ENCODE measurements around the gene DMRT3. TPM values are rescaled to one million over a fixed set of nuclear protein-coding genes. Genes with fewer than 3 reads are reported as not detected.

DMRT3 gene
- total and polyA plus RNA-seq, 2 experiments from 2014 or later: 0.28 TPM; not detected in 1

DNA sequence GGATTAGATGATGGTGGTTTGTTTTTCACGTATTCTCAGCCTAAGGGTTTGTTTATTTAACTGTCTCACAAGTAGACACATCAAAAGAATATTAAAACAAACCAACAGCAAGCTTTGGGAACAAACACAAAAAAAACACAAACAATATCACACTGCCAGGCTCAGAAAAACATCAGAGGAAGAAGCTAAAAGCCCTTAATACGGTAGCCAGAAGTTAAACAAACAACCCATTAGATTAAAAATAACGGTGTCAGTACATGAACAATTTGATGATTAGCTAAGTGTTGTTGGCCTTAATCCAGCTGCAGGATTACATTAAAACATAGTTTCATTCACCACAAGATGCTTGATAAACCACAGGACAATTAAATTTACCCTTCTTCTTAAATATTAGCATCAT, 57.8 kb downstream of the DMRT3 start:
- no peaks in the 10 kb centered on the region for H3K9me2 ChIP-seq (replicated peaks; ENCODE audit: insufficient read depth)
- no peak for DNase-seq (ENCODE audit: low spot score)
- no peaks in the 10 kb centered on the region for H3K79me2 ChIP-seq
- TF ChIP-seq EZH2phosphoT487 (IDR thresholded peaks at IDR 0.05; ENCODE audit: low read depth, severe bottlenecking, unreplicated experiment) (no peak), EZH2 (IDR thresholded peaks at IDR 0.05; ENCODE audit: borderline replicate concordance) (no peak)
- TF ChIP-seq, protein P1, sequence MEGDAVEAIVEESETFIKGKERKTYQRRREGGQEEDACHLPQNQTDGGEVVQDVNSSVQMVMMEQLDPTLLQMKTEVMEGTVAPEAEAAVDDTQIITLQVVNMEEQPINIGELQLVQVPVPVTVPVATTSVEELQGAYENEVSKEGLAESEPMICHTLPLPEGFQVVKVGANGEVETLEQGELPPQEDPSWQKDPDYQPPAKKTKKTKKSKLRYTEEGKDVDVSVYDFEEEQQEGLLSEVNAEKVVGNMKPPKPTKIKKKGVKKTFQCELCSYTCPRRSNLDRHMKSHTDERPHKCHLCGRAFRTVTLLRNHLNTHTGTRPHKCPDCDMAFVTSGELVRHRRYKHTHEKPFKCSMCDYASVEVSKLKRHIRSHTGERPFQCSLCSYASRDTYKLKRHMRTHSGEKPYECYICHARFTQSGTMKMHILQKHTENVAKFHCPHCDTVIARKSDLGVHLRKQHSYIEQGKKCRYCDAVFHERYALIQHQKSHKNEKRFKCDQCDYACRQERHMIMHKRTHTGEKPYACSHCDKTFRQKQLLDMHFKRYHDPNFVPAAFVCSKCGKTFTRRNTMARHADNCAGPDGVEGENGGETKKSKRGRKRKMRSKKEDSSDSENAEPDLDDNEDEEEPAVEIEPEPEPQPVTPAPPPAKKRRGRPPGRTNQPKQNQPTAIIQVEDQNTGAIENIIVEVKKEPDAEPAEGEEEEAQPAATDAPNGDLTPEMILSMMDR (IDR thresholded peaks at IDR 0.05; ENCODE audit: poor library complexity): no peak
- no peak overlapping the region for H3K4me2 ChIP-seq
- H4K20me1 ChIP-seq (ENCODE audit: insufficient read depth, poor library complexity, severe bottlenecking): no peaks in the 10 kb centered on the region
- no peak overlapping the region for H2AFZ ChIP-seq
- H3K4me3 ChIP-seq: no peak overlapping the region
- H3K4me1 ChIP-seq (ENCODE audit: insufficient read depth): no peaks in the 10 kb centered on the region
- WGBS (ENCODE audit: low lambda C conversion rate, missing lambda C conversion rate): 62% methylated on average over 3 of the region's 3 CpGs
- H3K27ac ChIP-seq: no peak overlapping the region
- no peaks in the 10 kb centered on the region for H3K9me3 ChIP-seq (ENCODE audit: low read depth)
- no peaks in the 10 kb centered on the region for H3K27me3 ChIP-seq
- no peaks in the 10 kb centered on the region for H3K36me3 ChIP-seq (replicated peaks; ENCODE audit: insufficient read depth, low read depth)

DNA sequence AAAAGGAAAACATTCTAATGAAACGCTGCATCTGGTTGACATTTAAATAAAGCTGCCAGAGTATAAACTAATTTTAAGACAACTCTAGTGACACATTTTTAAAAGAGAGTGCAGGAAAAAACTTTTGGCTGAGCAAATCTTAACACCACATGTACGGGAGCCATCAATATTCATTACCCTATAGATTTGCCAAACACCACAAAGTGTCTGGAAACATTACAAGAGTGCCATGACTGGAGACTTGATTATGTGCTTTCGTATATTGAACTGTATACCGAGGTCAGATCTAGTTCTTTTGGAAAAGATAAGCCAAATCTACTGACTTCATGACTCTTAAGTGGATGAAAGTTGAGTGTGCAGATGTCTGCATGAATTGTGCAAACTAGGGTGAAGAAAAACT, 63.1 kb downstream of the DMRT3 start:
- Histone ChIP-seq H2AFZ (no peak overlapping the region), H3K4me3 (no peak overlapping the region), H3K4me1 (ENCODE audit: insufficient read depth) (no peaks in the 10 kb centered on the region), H3K4me2 (no peak overlapping the region), H3K27me3 (no peaks in the 10 kb centered on the region), H3K27ac (no peak overlapping the region), H3K9me3 (ENCODE audit: low read depth) (no peaks in the 10 kb centered on the region), H3K79me2 (no peaks in the 10 kb centered on the region), H4K20me1 (ENCODE audit: insufficient read depth, poor library complexity, severe bottlenecking) (no peaks in the 10 kb centered on the region), H3K36me3 (replicated peaks; ENCODE audit: insufficient read depth, low read depth) (no peaks in the 10 kb centered on the region), H3K9me2 (replicated peaks; ENCODE audit: insufficient read depth) (no peaks in the 10 kb centered on the region)
- DNase-seq (ENCODE audit: low spot score): no peak
- WGBS (ENCODE audit: low lambda C conversion rate, missing lambda C conversion rate): 47% methylated on average over 4 of the region's 4 CpGs
- TF ChIP-seq EZH2 (IDR thresholded peaks at IDR 0.05; ENCODE audit: borderline replicate concordance) (no peak), EZH2phosphoT487 (IDR thresholded peaks at IDR 0.05; ENCODE audit: low read depth, severe bottlenecking, unreplicated experiment) (no peak)
- TF ChIP-seq, protein P1 (IDR thresholded peaks at IDR 0.05; ENCODE audit: poor library complexity): no peak

Small RNAs within 50 kb of the gene (small RNA-seq; reads per million reads assigned to genes)
- gene RNU6-1073P: not detected

Other genes starting within 250 kb of the DMRT3 start
- gene DMRT1, start 135.0 kb upstream of the DMRT3 start, total RNA-seq: 0.24 TPM in 1 of 2 replicates, not detected in the other
- not detected in 2 replicates for gene DMRT1, start 135.0 kb upstream of the DMRT3 start, polyA plus RNA-seq
- not detected in 2 replicates for gene DMRT2, start 73.7 kb downstream of the DMRT3 start, total RNA-seq
- not detected in 2 replicates for gene DMRT2, start 73.7 kb downstream of the DMRT3 start, polyA plus RNA-seq